GM23338 (cell line): ENCODE results near the gene PIK3CG. TPM values are rescaled to one million over a fixed set of nuclear protein-coding genes. Genes with fewer than 3 reads are reported as not detected.

ENCODE experiments used
- ATAC-seq: fragments of 200-7000 bp; cut with Tn5 transposase; 3 replicates; pipeline ENCODE4 v1.9.1; 2020
- DNase-seq: peaks from one replicate; pipeline ENCODE4 v3.0.0-alpha.2; 2015; ENCODE audit warnings: low spot score
- H2AFZ ChIP-seq: fragments of 200-600 bp; sonication (generic); 2 replicates; pipeline ENCODE4 v1.8.0; 2016; ENCODE audit warnings: antibody characterized with exemption, mild to moderate bottlenecking, moderate library complexity
- H3F3A ChIP-seq: fragments of 200-600 bp; sonication (generic); replicated peaks from 2 replicates; pipeline ENCODE4 v1.8.0; 2017; ENCODE audit warnings: antibody characterized with exemption, mixed run types, low read depth
- H3K27ac ChIP-seq: fragments of 200-600 bp; sonication (generic); 2 replicates; pipeline ENCODE4 v1.6.1; 2016; ENCODE audit warnings: low read depth
- H3K27me3 ChIP-seq: fragments of 200-600 bp; sonication (generic); 2 replicates; pipeline ENCODE4 v1.8.0; 2016; ENCODE audit warnings: mild to moderate bottlenecking, mixed run types, moderate library complexity; ENCODE audit not compliant: insufficient read depth
- H3K36me3 ChIP-seq: fragments of 200-600 bp; sonication (generic); 2 replicates; pipeline ENCODE4 v1.8.0; 2016; ENCODE audit warnings: mild to moderate bottlenecking; ENCODE audit not compliant: insufficient read depth
- H3K4me1 ChIP-seq: fragments of 200-600 bp; sonication (generic); 2 replicates; pipeline ENCODE4 v1.8.0; 2016; ENCODE audit warnings: mild to moderate bottlenecking, moderate library complexity; ENCODE audit not compliant: insufficient read depth
- H3K4me2 ChIP-seq: fragments of 200-600 bp; sonication (generic); 2 replicates; pipeline ENCODE4 v1.7.1; 2017; ENCODE audit warnings: mixed run types
- H3K4me3 ChIP-seq: fragments of 200-600 bp; sonication (generic); 2 replicates; pipeline ENCODE4 v1.6.1; 2016; ENCODE audit warnings: mixed run types
- H3K79me2 ChIP-seq: fragments of 200-600 bp; sonication (generic); replicated peaks from 2 replicates; pipeline ENCODE4 v1.8.0; 2017; ENCODE audit warnings: mild to moderate bottlenecking; ENCODE audit not compliant: insufficient read depth
- H3K9me2 ChIP-seq: fragments of 200-600 bp; sonication (generic); 2 replicates; pipeline ENCODE4 v1.8.0; 2017; ENCODE audit not compliant: insufficient read depth
- H4K20me1 ChIP-seq: fragments of 200-600 bp; sonication (generic); replicated peaks from 2 replicates; pipeline ENCODE4 v1.8.0; 2017; ENCODE audit warnings: mild to moderate bottlenecking; ENCODE audit not compliant: insufficient read depth
- H3K27ac Mint-ChIP-seq: 2 replicates; pipeline ENCODE4 v1.8.0; 2020; ENCODE audit warnings: inconsistent platforms, mild to moderate bottlenecking, moderate library complexity, mixed read lengths
- H3K27me3 Mint-ChIP-seq: 3 replicates; pipeline ENCODE4 v1.8.0; 2022; ENCODE audit warnings: low read depth, mild to moderate bottlenecking, moderate library complexity, mixed read lengths, inconsistent platforms; ENCODE audit not compliant: insufficient read depth, poor library complexity
- H3K36me3 Mint-ChIP-seq: 3 replicates; pipeline ENCODE4 v1.8.0; 2021; ENCODE audit warnings: low read depth, mild to moderate bottlenecking, inconsistent platforms, moderate library complexity, mixed read lengths
- H3K4me1 Mint-ChIP-seq: 3 replicates; pipeline ENCODE4 v1.8.0; 2020; ENCODE audit warnings: mild to moderate bottlenecking, inconsistent platforms, mixed read lengths
- H3K4me3 Mint-ChIP-seq: 3 replicates; pipeline ENCODE4 v1.8.0; 2021; ENCODE audit warnings: moderate library complexity, mild to moderate bottlenecking, inconsistent platforms, mixed read lengths
- H3K9me3 Mint-ChIP-seq: 3 replicates; pipeline ENCODE4 v1.8.0; 2020; ENCODE audit warnings: moderate library complexity, mild to moderate bottlenecking, inconsistent platforms, mixed read lengths
- CREB1 ChIP-seq: fragments of 250-450 bp; sonication (Bioruptor Pico); IDR thresholded peaks from 2 replicates; pipeline ENCODE4 v1.5.0; 2020; ENCODE audit warnings: low read depth, mild to moderate bottlenecking, moderate library complexity
- CTCF ChIP-seq, 2 experiments: fragments of 200-600 bp in 1 of 2; sonication (generic) in 1 of 2; conservative IDR thresholded peaks; 2 replicates each; pipeline versions ENCODE4 v1.5.1 to v1.6.1; 2016 to 2017; ENCODE audit warnings: antibody characterized with exemption in 2 of 2, low read depth in 2 of 2, mild to moderate bottlenecking in 2 of 2, moderate library complexity in 1 of 2
- ETS1 ChIP-seq: IDR thresholded peaks from 2 replicates; pipeline ENCODE4 v1.6.1; 2016; ENCODE audit warnings: antibody characterized with exemption
- EZH2 ChIP-seq: fragments of 200-600 bp; sonication (generic); IDR thresholded peaks from one replicate; pipeline ENCODE4 v1.8.0; 2017; ENCODE audit warnings: antibody characterized with exemption, mild to moderate bottlenecking, low read depth; ENCODE audit not compliant: unreplicated experiment
- EZH2phosphoT487 ChIP-seq: fragments of 200-600 bp; sonication (generic); IDR thresholded peaks from one replicate; pipeline ENCODE4 v1.8.1; 2018; ENCODE audit warnings: antibody characterized with exemption; ENCODE audit not compliant: unreplicated experiment
- JUNB ChIP-seq: IDR thresholded peaks from one replicate; pipeline ENCODE4 v1.6.1; 2016; ENCODE audit warnings: antibody characterized with exemption; ENCODE audit not compliant: unreplicated experiment
- NANOG ChIP-seq: IDR thresholded peaks from 2 replicates; pipeline ENCODE4 v1.6.1; 2016; ENCODE audit warnings: antibody characterized with exemption, borderline replicate concordance
- ZNF114 ChIP-seq: fragments of 250-450 bp; sonication (Bioruptor Pico); IDR thresholded peaks from 2 replicates; pipeline ENCODE4 v1.5.0; 2020; ENCODE audit warnings: mild to moderate bottlenecking, moderate library complexity
- ZNF331 ChIP-seq: fragments of 250-450 bp; sonication (Bioruptor Pico); IDR thresholded peaks from 2 replicates; pipeline ENCODE4 v1.5.0; 2020; ENCODE audit warnings: low read depth, mild to moderate bottlenecking, moderate library complexity
- polyA plus RNA-seq: library from polyadenylated mRNA; unstranded; fragments of >200 nt; fragmentation: Nextera tagmentation; extraction: Ambion mirVana; gene quantifications from 2 replicates; pipeline ENCODE4 v1.2.1, GENCODE V29; 2016
- total RNA-seq: library from RNA; depleted of rRNA; stranded (reverse); fragments of >200 nt; shearing (Covaris generic); gene quantifications from 2 replicates; pipeline ENCODE4 v1.2.3, GENCODE V29; 2014

The PIK3CG gene
- total and polyA plus RNA-seq, 2 experiments from 2014 or later: not detected

- Histone ChIP-seq H2AFZ (0 out of 2 replicates have a peak overlapping the region, but pooled peaks have one; percentile 15), H3K4me2 (no peak overlapping the region), H3K9me2 (peaks cover 8% of the 10 kb centered on the region), H3F3A (no peaks in the 10 kb centered on the region), H3K27me3 (no peaks in the 10 kb centered on the region), H3K4me3 (no peak overlapping the region), H4K20me1 (no peaks in the 10 kb centered on the region), H3K79me2 (no peaks in the 10 kb centered on the region), H3K4me1 (no peaks in the 10 kb centered on the region), H3K27ac (no peak overlapping the region), H3K36me3 (no peaks in the 10 kb centered on the region; the same call in 1 of the 2 replicates)
- ATAC-seq: no peak
- H3K9me3 Mint-ChIP-seq: peaks cover 4% of the 10 kb centered on the region; the same call in 2 of the 3 replicates
- DNase-seq: no peak
- no peaks in the 10 kb centered on the region; the same call in 2 of the 3 replicates for H3K36me3 Mint-ChIP-seq
- no peaks in the 10 kb centered on the region for H3K27me3 Mint-ChIP-seq
- H3K4me1 Mint-ChIP-seq: no peaks in the 10 kb centered on the region; the same call in 2 of the 3 replicates
- no peak for TF ChIP-seq ZNF114 (CRISPR knock-in tag)
- TF ChIP-seq CREB1 (CRISPR knock-in tag): no peak
- TF ChIP-seq EZH2: no peak
- no peak for TF ChIP-seq EZH2phosphoT487
- H3K27ac Mint-ChIP-seq: no peak overlapping the region
- H3K4me3 Mint-ChIP-seq: no peak overlapping the region
Measured at GRCh38 chr7:106915407-106915806, 50.3 kb downstream of the PIK3CG start.

GRCh38 chr7:106915873-106916272, 50.8 kb downstream of the PIK3CG start:
- H2AFZ ChIP-seq: 0 out of 2 replicates have a peak overlapping the region, but pooled peaks have one; percentile 15
- H3K27ac Mint-ChIP-seq: no peak overlapping the region
- H3K79me2 ChIP-seq: no peaks in the 10 kb centered on the region
- DNase-seq (no peak), ATAC-seq (no peak)
- peaks cover 4% of the 10 kb centered on the region; the same call in 2 of the 3 replicates for H3K9me3 Mint-ChIP-seq
- no peak for TF ChIP-seq NANOG
- no peak for TF ChIP-seq CREB1 (CRISPR knock-in tag)
- no peak for TF ChIP-seq EZH2
- no peak for TF ChIP-seq JUNB
- no peak for TF ChIP-seq ZNF331 (CRISPR knock-in tag)
- TF ChIP-seq EZH2phosphoT487: no peak
- no peak for TF ChIP-seq CTCF (conservative IDR thresholded peaks at IDR 0.05; ENCODE audit: low read depth in 2 of 2)
- H3K27me3 Mint-ChIP-seq: no peaks in the 10 kb centered on the region
- H3K27ac ChIP-seq: no peak overlapping the region
- H3K9me2 ChIP-seq: peaks cover 8% of the 10 kb centered on the region
- H4K20me1 ChIP-seq: no peaks in the 10 kb centered on the region
- H3K4me3 Mint-ChIP-seq: no peak overlapping the region
- no peaks in the 10 kb centered on the region for H3K4me1 ChIP-seq
- H3K36me3 Mint-ChIP-seq: no peaks in the 10 kb centered on the region
- H3K4me2 ChIP-seq: no peak overlapping the region
- no peaks in the 10 kb centered on the region for H3K27me3 ChIP-seq
- H3F3A ChIP-seq: no peaks in the 10 kb centered on the region
- no peaks in the 10 kb centered on the region; the same call in 1 of the 2 replicates for H3K36me3 ChIP-seq
- H3K4me1 Mint-ChIP-seq: no peaks in the 10 kb centered on the region; the same call in 2 of the 3 replicates
- no peak overlapping the region for H3K4me3 ChIP-seq

- Histone ChIP-seq H3K4me2 (no peak overlapping the region), H3K36me3 (no peaks in the 10 kb centered on the region; the same call in 1 of the 2 replicates), H4K20me1 (no peaks in the 10 kb centered on the region), H2AFZ (no peak overlapping the region), H3K9me2 (peaks cover 8% of the 10 kb centered on the region), H3K27me3 (no peaks in the 10 kb centered on the region), H3K4me1 (no peaks in the 10 kb centered on the region), H3K27ac (no peak overlapping the region), H3F3A (no peaks in the 10 kb centered on the region), H3K4me3 (no peak overlapping the region), H3K79me2 (no peaks in the 10 kb centered on the region)
- Mint-ChIP-seq H3K27me3 (no peaks in the 10 kb centered on the region), H3K9me3 (peaks cover 4% of the 10 kb centered on the region; the same call in 2 of the 3 replicates), H3K4me3 (no peak overlapping the region), H3K4me1 (no peaks in the 10 kb centered on the region; the same call in 2 of the 3 replicates), H3K27ac (no peak overlapping the region), H3K36me3 (no peaks in the 10 kb centered on the region)
- ATAC-seq: no peak
- DNase-seq: no peak
- TF ChIP-seq EZH2: no peak
- no peak for TF ChIP-seq ETS1
- no peak for TF ChIP-seq JUNB
Measured at GRCh38 chr7:106916679-106917078, 51.6 kb downstream of the PIK3CG start.
